ENCODE data around the gene AQP1. TPM values are rescaled to one million over a fixed set of nuclear protein-coding genes. Genes with fewer than 3 reads are reported as not detected.

Gene AQP1
- polyA plus RNA-seq, 2 donors, result 28.9 to 49.8 TPM

GRCh38 chr7:30923009-30923773 is 11.5 kb downstream of the AQP1 start:
- no peaks in the 10 kb centered on the region for H3K27me3 ChIP-seq (ENCODE audit: control insufficient read depth in 1 of 2, insufficient read depth in 2 of 2, low read length in 2 of 2)
- H3K4me1 ChIP-seq (ENCODE audit: control insufficient read depth in 2 of 2, insufficient read depth in 2 of 2, low read length in 1 of 2), result peaks cover 0 to 15% of the 10 kb centered on the region in 2 donors
- H3K27ac ChIP-seq (ENCODE audit: low read depth in 2 of 2, low read length in 1 of 2), result no peak overlapping the region
- H3K4me3 ChIP-seq (ENCODE audit: low read depth in 1 of 2, low read length in 2 of 2), result no peak overlapping the region
- peaks cover 0 to 6% of the 10 kb centered on the region in 2 donors for H3K36me3 ChIP-seq (ENCODE audit: control insufficient read depth in 2 of 2, insufficient read depth in 2 of 2, low read length in 1 of 2)
- 92 to 94% methylated on average over 19 of the region's 19 CpGs for WGBS, 2 donors
- H3K9me3 ChIP-seq (ENCODE audit: control insufficient read depth in 2 of 2, insufficient read depth in 1 of 2, low read depth in 1 of 2, low read length in 1 of 2), result peaks cover 5% of the 10 kb centered on the region in 2 donors

GRCh38 chr7:30923774-30924413 is 12.2 kb downstream of the AQP1 start:
- Histone ChIP-seq H3K36me3 (ENCODE audit: control insufficient read depth in 2 of 2, insufficient read depth in 2 of 2, low read length in 1 of 2) (peaks cover 0 to 6% of the 10 kb centered on the region in 2 donors), H3K9me3 (ENCODE audit: control insufficient read depth in 2 of 2, insufficient read depth in 1 of 2, low read depth in 1 of 2, low read length in 1 of 2) (peaks cover 5% of the 10 kb centered on the region in 2 donors), H3K4me3 (ENCODE audit: low read depth in 1 of 2, low read length in 2 of 2) (no peak overlapping the region), H3K27me3 (ENCODE audit: control insufficient read depth in 1 of 2, insufficient read depth in 2 of 2, low read length in 2 of 2) (no peaks in the 10 kb centered on the region), H3K4me1 (ENCODE audit: control insufficient read depth in 2 of 2, insufficient read depth in 2 of 2, low read length in 1 of 2) (peaks cover 0 to 15% of the 10 kb centered on the region in 2 donors), H3K27ac (ENCODE audit: low read depth in 2 of 2, low read length in 1 of 2) (no peak overlapping the region)
- WGBS, 2 donors, result 88 to 91% methylated on average over 13 of the region's 13 CpGs

- peaks cover 0 to 6% of the 10 kb centered on the region in 2 donors for H3K36me3 ChIP-seq (ENCODE audit: control insufficient read depth in 2 of 2, insufficient read depth in 2 of 2, low read length in 1 of 2)
- no peaks in the 10 kb centered on the region for H3K27me3 ChIP-seq (ENCODE audit: control insufficient read depth in 1 of 2, insufficient read depth in 2 of 2, low read length in 2 of 2)
- no peak overlapping the region for H3K27ac ChIP-seq (ENCODE audit: low read depth in 2 of 2, low read length in 1 of 2)
- peaks cover 0 to 15% of the 10 kb centered on the region in 2 donors for H3K4me1 ChIP-seq (ENCODE audit: control insufficient read depth in 2 of 2, insufficient read depth in 2 of 2, low read length in 1 of 2)
- H3K9me3 ChIP-seq (ENCODE audit: control insufficient read depth in 2 of 2, insufficient read depth in 1 of 2, low read depth in 1 of 2, low read length in 1 of 2), result peaks cover 5% of the 10 kb centered on the region in 2 donors
- H3K4me3 ChIP-seq (ENCODE audit: low read depth in 1 of 2, low read length in 2 of 2), result no peak overlapping the region
These were observed 13.0 kb downstream of the AQP1 start for GRCh38 chr7:30924624-30925023.

- no peak overlapping the region for H3K27ac ChIP-seq (ENCODE audit: low read depth in 2 of 2, low read length in 1 of 2)
- H3K9me3 ChIP-seq (ENCODE audit: control insufficient read depth in 2 of 2, insufficient read depth in 1 of 2, low read depth in 1 of 2, low read length in 1 of 2), result peaks cover 5% of the 10 kb centered on the region in 2 donors
- peaks cover 0 to 11% of the 10 kb centered on the region in 2 donors for H3K4me1 ChIP-seq (ENCODE audit: control insufficient read depth in 2 of 2, insufficient read depth in 2 of 2, low read length in 1 of 2)
- WGBS, 2 donors, result 66 to 67% methylated on average over 2 of the region's 2 CpGs
- no peak overlapping the region for H3K4me3 ChIP-seq (ENCODE audit: low read depth in 1 of 2, low read length in 2 of 2)
- peaks cover 0 to 6% of the 10 kb centered on the region in 2 donors for H3K36me3 ChIP-seq (ENCODE audit: control insufficient read depth in 2 of 2, insufficient read depth in 2 of 2, low read length in 1 of 2)
- no peaks in the 10 kb centered on the region for H3K27me3 ChIP-seq (ENCODE audit: control insufficient read depth in 1 of 2, insufficient read depth in 2 of 2, low read length in 2 of 2)
These were observed 13.5 kb downstream of the AQP1 start for GRCh38 chr7:30925117-30925516.

- Histone ChIP-seq H3K9me3 (ENCODE audit: control insufficient read depth in 2 of 2, insufficient read depth in 1 of 2, low read depth in 1 of 2, low read length in 1 of 2) (peaks cover 5% of the 10 kb centered on the region in 2 donors), H3K27ac (ENCODE audit: low read depth in 2 of 2, low read length in 1 of 2) (no peak overlapping the region), H3K36me3 (ENCODE audit: control insufficient read depth in 2 of 2, insufficient read depth in 2 of 2, low read length in 1 of 2) (peaks cover 0 to 6% of the 10 kb centered on the region in 2 donors), H3K4me3 (ENCODE audit: low read depth in 1 of 2, low read length in 2 of 2) (no peak overlapping the region), H3K27me3 (ENCODE audit: control insufficient read depth in 1 of 2, insufficient read depth in 2 of 2, low read length in 2 of 2) (no peaks in the 10 kb centered on the region), H3K4me1 (ENCODE audit: control insufficient read depth in 2 of 2, insufficient read depth in 2 of 2, low read length in 1 of 2) (peaks cover 0 to 8% of the 10 kb centered on the region in 2 donors)
- WGBS, 2 donors, result 90 to 91% methylated on average over 5 of the region's 5 CpGs
These were observed 14.3 kb downstream of the AQP1 start for GRCh38 chr7:30925913-30926312.

GRCh38 chr7:30926313-30926712 is 14.7 kb downstream of the AQP1 start:
- peaks cover 5% of the 10 kb centered on the region in 2 donors for H3K9me3 ChIP-seq (ENCODE audit: control insufficient read depth in 2 of 2, insufficient read depth in 1 of 2, low read depth in 1 of 2, low read length in 1 of 2)
- no peaks in the 10 kb centered on the region for H3K27me3 ChIP-seq (ENCODE audit: control insufficient read depth in 1 of 2, insufficient read depth in 2 of 2, low read length in 2 of 2)
- no peak overlapping the region for H3K4me3 ChIP-seq (ENCODE audit: low read depth in 1 of 2, low read length in 2 of 2)
- WGBS, 2 donors, result 85 to 88% methylated on average over 5 of the region's 5 CpGs
- H3K36me3 ChIP-seq (ENCODE audit: control insufficient read depth in 2 of 2, insufficient read depth in 2 of 2, low read length in 1 of 2), result peaks cover 0 to 6% of the 10 kb centered on the region in 2 donors
- peaks cover 0 to 4% of the 10 kb centered on the region in 2 donors for H3K4me1 ChIP-seq (ENCODE audit: control insufficient read depth in 2 of 2, insufficient read depth in 2 of 2, low read length in 1 of 2)
- no peak overlapping the region for H3K27ac ChIP-seq (ENCODE audit: low read depth in 2 of 2, low read length in 1 of 2)

GRCh38 chr7:30927040-30927439 is 15.4 kb downstream of the AQP1 start:
- H3K4me3 ChIP-seq (ENCODE audit: low read depth in 1 of 2, low read length in 2 of 2), result no peak overlapping the region
- H3K27ac ChIP-seq (ENCODE audit: low read depth in 2 of 2, low read length in 1 of 2), result no peak overlapping the region
- 84 to 92% methylated on average over 3 of the region's 3 CpGs for WGBS, 2 donors
- H3K9me3 ChIP-seq (ENCODE audit: control insufficient read depth in 2 of 2, insufficient read depth in 1 of 2, low read depth in 1 of 2, low read length in 1 of 2), result peaks cover 5% of the 10 kb centered on the region in 2 donors
- H3K27me3 ChIP-seq (ENCODE audit: control insufficient read depth in 1 of 2, insufficient read depth in 2 of 2, low read length in 2 of 2), result no peaks in the 10 kb centered on the region
- H3K4me1 ChIP-seq (ENCODE audit: control insufficient read depth in 2 of 2, insufficient read depth in 2 of 2, low read length in 1 of 2), result peaks cover 0 to 4% of the 10 kb centered on the region in 2 donors
- H3K36me3 ChIP-seq (ENCODE audit: control insufficient read depth in 2 of 2, insufficient read depth in 2 of 2, low read length in 1 of 2), result peaks cover 0 to 6% of the 10 kb centered on the region in 2 donors

- Histone ChIP-seq H3K9me3 (ENCODE audit: control insufficient read depth in 2 of 2, insufficient read depth in 1 of 2, low read depth in 1 of 2, low read length in 1 of 2) (peaks cover 5% of the 10 kb centered on the region in 2 donors), H3K27me3 (ENCODE audit: control insufficient read depth in 1 of 2, insufficient read depth in 2 of 2, low read length in 2 of 2) (no peaks in the 10 kb centered on the region), H3K27ac (ENCODE audit: low read depth in 2 of 2, low read length in 1 of 2) (no peak overlapping the region), H3K4me3 (ENCODE audit: low read depth in 1 of 2, low read length in 2 of 2) (no peak overlapping the region), H3K36me3 (ENCODE audit: control insufficient read depth in 2 of 2, insufficient read depth in 2 of 2, low read length in 1 of 2) (peaks cover 0 to 6% of the 10 kb centered on the region in 2 donors), H3K4me1 (ENCODE audit: control insufficient read depth in 2 of 2, insufficient read depth in 2 of 2, low read length in 1 of 2) (peaks cover 0 to 4% of the 10 kb centered on the region in 2 donors)
- 76 to 86% methylated on average over 3 of the region's 3 CpGs for WGBS, 2 donors
These were observed 15.9 kb downstream of the AQP1 start for GRCh38 chr7:30927559-30927958.

GRCh38 chr7:30928254-30928872 is 16.7 kb downstream of the AQP1 start:
- Histone ChIP-seq H3K27me3 (ENCODE audit: control insufficient read depth in 1 of 2, insufficient read depth in 2 of 2, low read length in 2 of 2) (no peaks in the 10 kb centered on the region), H3K9me3 (ENCODE audit: control insufficient read depth in 2 of 2, insufficient read depth in 1 of 2, low read depth in 1 of 2, low read length in 1 of 2) (peaks cover 5% of the 10 kb centered on the region in 2 donors), H3K4me3 (ENCODE audit: low read depth in 1 of 2, low read length in 2 of 2) (no peak overlapping the region), H3K27ac (ENCODE audit: low read depth in 2 of 2, low read length in 1 of 2) (no peak overlapping the region), H3K4me1 (ENCODE audit: control insufficient read depth in 2 of 2, insufficient read depth in 2 of 2, low read length in 1 of 2) (peaks cover 0 to 4% of the 10 kb centered on the region in 2 donors), H3K36me3 (ENCODE audit: control insufficient read depth in 2 of 2, insufficient read depth in 2 of 2, low read length in 1 of 2) (peaks cover 0 to 6% of the 10 kb centered on the region in 2 donors)
- WGBS, 2 donors, result 93 to 94% methylated on average over 13 of the region's 13 CpGs

All from esophagus (tissue), 2 donors.